BJ (cell line): ENCODE results near the gene DGLUCY. TPM values are rescaled to one million over a fixed set of nuclear protein-coding genes. Genes with fewer than 3 reads are reported as not detected.

Source experiments
- CTCF ChIA-PET: fragments of 350-600 bp; formaldehyde crosslinking; extraction: SDS; loops from one replicate; lab custom pipeline; 2021; ENCODE audit warnings: antibody characterized with exemption, inconsistent platforms; lab: Yijun Ruan, JAX
- POLR2A ChIA-PET: fragments of 300-600 bp; sonication (Branson Sonifier 250); formaldehyde crosslinking; extraction: SDS; loops from one replicate; lab custom pipeline; 2021; ENCODE audit warnings: antibody characterized with exemption; lab: Charles Lee
- DNase-seq: peaks from one replicate; pipeline ENCODE4 v3.0.0-alpha.2; 2011; ENCODE audit warnings: low read depth
- H3K27me3 ChIP-seq: 2 replicates; pipeline ENCODE4 v1.6.0; 2011; ENCODE audit warnings: low read length; ENCODE audit not compliant: control insufficient read depth, insufficient read depth
- H3K36me3 ChIP-seq: 2 replicates; pipeline ENCODE4 v1.5.1; 2011; ENCODE audit warnings: low read length; ENCODE audit not compliant: control insufficient read depth, insufficient read depth
- H3K4me3 ChIP-seq: 2 replicates; pipeline ENCODE4 v1.5.1; 2011; ENCODE audit warnings: low read depth, mild to moderate bottlenecking, control low read depth, low read length
- polyA plus RNA-seq: library from polyadenylated mRNA; depleted of rRNA; stranded (reverse); fragments of >200 nt; gene quantifications from 2 replicates; pipeline ENCODE4 v1.2.3, GENCODE V29; 2011
- TF ChIP-seq, protein P1 (sequence below): IDR thresholded peaks from 2 replicates; pipeline ENCODE4 v1.5.1; 2011; ENCODE audit warnings: low read depth, mild to moderate bottlenecking, control low read depth, inconsistent platforms, low read length, moderate library complexity; ENCODE audit not compliant: insufficient read depth

The DGLUCY gene
- polyA plus RNA-seq, 1 experiment = 18.9 TPM

DNA sequence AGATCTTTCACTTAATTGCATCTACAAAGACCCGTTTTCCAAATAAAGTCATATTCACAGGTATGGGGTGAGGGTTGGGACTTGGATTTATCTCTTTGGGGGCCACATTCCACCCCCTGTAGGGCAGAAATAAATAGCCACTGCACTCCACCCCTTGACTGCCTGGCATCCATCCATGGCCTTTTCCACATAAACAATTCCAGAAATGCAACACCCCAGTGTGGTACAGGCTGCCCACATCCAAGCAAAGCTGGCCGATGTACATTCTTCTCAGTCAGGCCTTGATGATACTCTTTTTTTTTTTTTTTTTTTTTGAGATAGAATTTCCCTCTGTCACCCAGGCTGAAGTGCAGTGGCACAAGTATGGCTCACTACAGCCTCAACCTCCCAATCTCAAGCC is 12.9 kb downstream of the DGLUCY start:
- no peak for DNase-seq
- TF ChIP-seq, protein P1, sequence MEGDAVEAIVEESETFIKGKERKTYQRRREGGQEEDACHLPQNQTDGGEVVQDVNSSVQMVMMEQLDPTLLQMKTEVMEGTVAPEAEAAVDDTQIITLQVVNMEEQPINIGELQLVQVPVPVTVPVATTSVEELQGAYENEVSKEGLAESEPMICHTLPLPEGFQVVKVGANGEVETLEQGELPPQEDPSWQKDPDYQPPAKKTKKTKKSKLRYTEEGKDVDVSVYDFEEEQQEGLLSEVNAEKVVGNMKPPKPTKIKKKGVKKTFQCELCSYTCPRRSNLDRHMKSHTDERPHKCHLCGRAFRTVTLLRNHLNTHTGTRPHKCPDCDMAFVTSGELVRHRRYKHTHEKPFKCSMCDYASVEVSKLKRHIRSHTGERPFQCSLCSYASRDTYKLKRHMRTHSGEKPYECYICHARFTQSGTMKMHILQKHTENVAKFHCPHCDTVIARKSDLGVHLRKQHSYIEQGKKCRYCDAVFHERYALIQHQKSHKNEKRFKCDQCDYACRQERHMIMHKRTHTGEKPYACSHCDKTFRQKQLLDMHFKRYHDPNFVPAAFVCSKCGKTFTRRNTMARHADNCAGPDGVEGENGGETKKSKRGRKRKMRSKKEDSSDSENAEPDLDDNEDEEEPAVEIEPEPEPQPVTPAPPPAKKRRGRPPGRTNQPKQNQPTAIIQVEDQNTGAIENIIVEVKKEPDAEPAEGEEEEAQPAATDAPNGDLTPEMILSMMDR = no peak
- Histone ChIP-seq H3K4me3 (no peak overlapping the region), H3K27me3 (no peaks in the 10 kb centered on the region), H3K36me3 (no peaks in the 10 kb centered on the region)
- ChIA-PET CTCF (interaction anchor here (1.4 kb wide), 1 partner anchor 29 kb away, joined by 3 read pairs; no protein-coding TSS in a partner anchor), POLR2A (no interaction called here)

GRCh38 chr14:91127401-91127801 is 13.5 kb downstream of the DGLUCY start:
- ChIA-PET POLR2A (no interaction called here), CTCF (interaction anchor here (1.4 kb wide), 1 partner anchor 29 kb away, joined by 3 read pairs; no protein-coding TSS in a partner anchor)
- TF ChIP-seq, protein P1 = no peak
- H3K4me3 ChIP-seq = no peak overlapping the region
- H3K27me3 ChIP-seq = no peaks in the 10 kb centered on the region
- no peak for DNase-seq
- H3K36me3 ChIP-seq = no peaks in the 10 kb centered on the region

DNA sequence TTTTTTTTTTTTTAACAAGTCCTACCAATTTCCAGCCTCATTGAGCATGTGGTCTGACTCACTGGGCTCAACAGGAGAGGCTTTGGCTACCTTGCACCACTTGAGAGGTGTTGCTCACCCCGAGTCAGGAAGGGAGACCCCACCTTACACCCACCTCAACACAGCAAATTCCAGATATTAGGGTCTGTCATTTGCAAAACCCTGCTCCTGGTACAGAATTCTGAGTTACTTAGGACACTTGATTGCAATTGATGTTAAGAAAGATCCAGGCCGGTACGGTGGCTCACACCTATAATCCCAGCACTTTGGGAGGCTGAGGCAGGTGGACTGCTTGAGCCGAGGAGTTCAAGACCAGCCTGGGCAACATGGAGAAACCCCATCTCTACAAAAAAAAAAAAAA is 14.1 kb downstream of the DGLUCY start:
- no peak for DNase-seq
- H3K36me3 ChIP-seq = no peaks in the 10 kb centered on the region
- no peaks in the 10 kb centered on the region for H3K27me3 ChIP-seq
- TF ChIP-seq, protein P1 = no peak
- ChIA-PET POLR2A (no interaction called here), CTCF (interaction anchor here (1.4 kb wide), 1 partner anchor 30 kb away, joined by 3 read pairs; no protein-coding TSS in a partner anchor)
- H3K4me3 ChIP-seq = no peak overlapping the region

DNA sequence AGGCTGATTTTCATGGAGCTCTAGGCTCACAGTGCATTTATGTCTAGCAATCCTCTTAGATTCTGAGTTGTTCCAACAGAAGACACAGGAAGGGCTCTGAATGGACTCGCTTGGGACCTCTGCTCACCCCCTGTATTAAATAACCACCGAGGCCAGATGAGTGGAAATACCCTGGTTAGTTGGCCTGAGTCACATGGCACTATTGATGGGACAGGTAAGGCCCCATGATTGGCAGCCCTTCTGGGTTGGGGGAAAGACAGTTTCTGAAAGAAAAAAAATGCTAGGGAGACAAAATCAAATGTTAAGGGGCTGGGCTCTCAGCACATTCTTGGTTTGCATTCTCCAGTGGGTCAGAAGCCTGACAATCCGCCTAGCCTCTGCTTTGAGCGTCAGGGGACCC is 14.8 kb downstream of the DGLUCY start:
- H3K27me3 ChIP-seq = no peaks in the 10 kb centered on the region

DNA sequence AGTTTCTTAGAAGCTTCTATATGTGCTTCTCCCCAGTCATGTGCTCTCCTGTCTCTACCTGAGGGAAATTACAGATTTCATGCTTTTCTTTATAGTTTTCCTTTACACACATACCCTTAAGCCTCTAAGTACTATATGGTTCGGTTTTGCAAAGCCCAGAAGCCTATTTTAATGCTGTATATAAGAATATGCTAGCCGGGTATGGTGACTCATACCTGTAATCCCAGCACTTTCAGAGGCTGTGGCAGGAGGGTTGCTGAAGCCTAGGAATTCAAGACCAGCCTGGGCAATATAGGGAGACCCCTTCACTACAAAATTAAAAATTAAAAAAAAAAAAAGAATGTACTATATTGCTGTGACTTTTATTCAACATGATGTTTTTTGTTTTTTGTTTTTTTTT is 15.4 kb downstream of the DGLUCY start:
- ChIA-PET POLR2A (no interaction called here), CTCF (no interaction called here)
- DNase-seq = no peak
- Histone ChIP-seq H3K27me3 (no peaks in the 10 kb centered on the region), H3K36me3 (no peaks in the 10 kb centered on the region), H3K4me3 (no peak overlapping the region)
- TF ChIP-seq, protein P1 = no peak

More for the DNA sequence above, 14.8 kb downstream of the DGLUCY start:
- TF ChIP-seq, protein P1 = no peak
- Histone ChIP-seq H3K4me3 (no peak overlapping the region), H3K36me3 (no peaks in the 10 kb centered on the region)
- ChIA-PET POLR2A (no interaction called here), CTCF (no interaction called here)
- DNase-seq = no peak
